DMS 273 (cell line): ENCODE data around the gene FAM193A.
"Not testable (repeated sequence)": the region's sequence is repeated elsewhere in the genome, so short reads cannot be mapped to it uniquely, and the experiment has no call there.

ENCODE experiments used
- DNase-seq: peaks from one replicate; lab custom pipeline; 2025; ENCODE audit not compliant: unreplicated experiment; lab: John Stamatoyannopoulos, UW

The FAM193A gene

DNA sequence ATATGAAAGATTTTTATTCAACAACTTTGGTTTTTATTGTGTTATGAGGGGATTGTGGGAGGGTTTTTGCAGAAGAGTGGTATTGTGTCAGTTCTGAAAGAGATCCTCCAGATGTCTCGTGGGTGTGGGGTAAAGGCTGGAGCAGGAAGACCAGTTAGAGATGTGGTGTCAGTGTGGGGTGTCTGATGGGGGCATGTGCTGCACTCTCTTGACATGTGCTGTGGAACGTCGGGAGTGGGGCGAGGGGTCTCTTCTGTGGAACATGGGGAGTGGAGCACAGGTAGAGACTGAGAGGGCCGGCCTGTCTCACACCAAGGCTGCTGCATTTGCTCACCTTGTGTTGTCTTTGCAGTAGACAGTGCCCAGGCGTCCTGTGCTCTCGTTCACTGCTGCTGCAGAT is 37.6 kb downstream of the FAM193A start:
- DNase-seq: no peak

- no peak for DNase-seq
Measured at GRCh38 chr4:2574863-2575262, 38.4 kb downstream of the FAM193A start.

- no peak for DNase-seq
Measured at GRCh38 chr4:2576290-2576689, 39.8 kb downstream of the FAM193A start.

DNA sequence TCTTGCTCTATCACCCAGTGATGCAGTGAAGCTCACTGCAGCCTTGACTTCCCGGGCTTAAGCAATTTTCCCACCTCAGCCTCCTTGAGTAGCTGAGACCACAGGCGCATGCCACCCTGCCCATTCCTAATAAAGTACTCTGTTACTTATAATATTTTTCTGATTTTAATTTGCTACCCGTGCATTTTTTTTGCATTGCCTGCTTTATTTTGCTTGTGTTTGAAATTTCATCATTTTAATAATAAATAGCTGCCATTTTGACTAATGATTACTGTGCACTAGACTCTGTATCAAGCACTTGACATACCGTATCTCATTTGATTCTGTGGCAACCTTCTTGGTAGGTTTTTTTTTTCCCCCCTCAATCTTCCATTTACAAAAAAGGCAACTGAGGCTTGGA is 41.7 kb downstream of the FAM193A start:
- no peak for DNase-seq

DNA sequence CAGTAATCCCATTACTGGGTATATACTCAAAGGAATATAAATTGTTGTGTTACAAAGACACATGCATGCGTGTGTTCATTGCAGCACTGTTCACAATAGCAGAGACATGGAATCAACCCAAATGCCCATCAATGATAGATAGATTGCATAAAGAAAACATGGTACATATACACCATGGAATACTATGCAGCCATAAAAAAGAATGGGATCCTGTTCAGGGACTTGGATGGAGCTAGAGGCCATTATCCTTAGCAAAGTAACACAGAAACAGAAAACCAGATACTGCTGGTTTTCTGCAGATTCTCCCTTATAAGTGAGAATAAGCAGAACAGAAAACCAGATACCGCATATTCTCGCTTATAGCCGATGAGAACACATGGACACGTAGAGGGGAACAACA is 43.5 kb downstream of the FAM193A start:
- DNase-seq: no peak

- DNase-seq: no peak
Measured at GRCh38 chr4:2583092-2583491, 46.6 kb downstream of the FAM193A start.

DNA sequence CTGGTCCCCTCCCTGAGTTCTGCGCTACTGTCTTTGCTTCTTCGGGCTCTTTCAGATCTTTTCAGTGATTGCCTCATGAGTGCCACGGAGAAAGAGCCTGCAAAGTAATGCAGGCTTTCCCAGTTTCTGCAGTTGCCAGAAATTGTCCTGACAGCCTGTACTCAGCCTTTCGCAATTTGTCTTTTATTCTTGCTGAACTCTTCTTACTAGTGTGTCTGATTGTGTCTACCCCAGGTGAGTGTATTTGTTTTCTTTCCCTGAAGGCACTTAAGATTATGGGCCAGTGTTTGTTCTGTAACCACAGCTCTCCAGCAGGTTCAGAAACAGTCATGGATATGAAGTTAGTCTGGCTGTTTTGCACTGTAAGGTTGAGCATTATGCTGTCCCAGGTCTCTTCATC is 47.1 kb downstream of the FAM193A start:
- no peak for DNase-seq

GRCh38 chr4:2586502-2586901 is 50.1 kb downstream of the FAM193A start:
- DNase-seq: no peak

GRCh38 chr4:2587213-2587823 is 50.9 kb downstream of the FAM193A start:
- no peak for DNase-seq

GRCh38 chr4:2588259-2588658 is 51.8 kb downstream of the FAM193A start:
- DNase-seq: no peak

- DNase-seq: no peak
Measured at GRCh38 chr4:2591189-2591588, 54.7 kb downstream of the FAM193A start.

- DNase-seq: not testable (repeated sequence)
Measured at GRCh38 chr4:2592014-2592413, 55.6 kb downstream of the FAM193A start.

- DNase-seq: no peak
Measured at GRCh38 chr4:2592572-2592971, 56.1 kb downstream of the FAM193A start.

- no peak for DNase-seq
Measured at GRCh38 chr4:2593003-2593402, 56.6 kb downstream of the FAM193A start.

DNA sequence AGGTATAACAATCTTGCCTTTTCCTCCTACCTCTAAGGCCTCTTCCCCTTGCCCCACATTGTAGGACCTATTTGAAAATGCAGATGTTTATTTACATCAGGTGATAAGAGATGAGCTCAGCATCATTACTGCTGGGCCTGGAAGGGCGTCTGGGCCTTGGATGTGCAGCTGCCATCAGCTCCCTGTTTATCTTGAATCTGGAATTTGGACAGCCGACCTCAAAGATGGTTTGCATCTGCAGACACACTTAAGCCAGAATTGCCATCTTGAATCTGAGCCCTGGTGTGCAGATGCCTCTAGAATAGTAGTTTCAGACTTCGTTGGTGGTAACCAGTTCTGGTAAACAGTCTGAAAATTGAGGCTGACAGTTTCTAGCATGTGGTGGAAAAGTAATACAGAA is 59.0 kb downstream of the FAM193A start:
- DNase-seq: no peak

DNA sequence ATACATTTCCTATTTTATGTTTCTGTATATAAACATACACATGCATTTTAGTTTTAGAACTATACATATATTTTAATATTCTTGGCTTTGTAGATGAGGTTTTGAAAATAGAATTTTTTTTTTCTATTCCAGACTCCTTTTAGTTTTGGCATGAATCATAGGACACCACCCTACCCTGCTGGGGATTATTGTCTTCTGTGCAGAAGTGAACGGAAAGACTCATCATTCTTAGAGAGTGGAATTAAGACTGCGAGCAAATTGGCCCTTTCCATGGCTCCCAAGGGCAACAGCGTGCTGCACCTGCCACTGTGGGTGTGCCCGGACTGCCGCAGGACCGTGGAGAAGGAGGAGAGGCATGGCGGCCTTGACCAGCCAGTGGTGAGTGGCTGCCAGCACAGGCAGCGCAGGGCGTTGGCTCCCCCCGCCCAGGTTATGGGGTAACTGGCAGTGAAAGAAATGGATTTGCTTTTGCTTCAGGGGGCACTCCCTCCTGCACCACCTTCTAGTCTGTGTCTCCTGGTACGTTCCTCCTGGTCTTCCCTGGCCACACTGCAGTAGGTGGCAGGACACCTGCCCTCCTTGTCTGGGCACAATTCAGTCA is 59.6 kb downstream of the FAM193A start:
- no peak for DNase-seq

DNA sequence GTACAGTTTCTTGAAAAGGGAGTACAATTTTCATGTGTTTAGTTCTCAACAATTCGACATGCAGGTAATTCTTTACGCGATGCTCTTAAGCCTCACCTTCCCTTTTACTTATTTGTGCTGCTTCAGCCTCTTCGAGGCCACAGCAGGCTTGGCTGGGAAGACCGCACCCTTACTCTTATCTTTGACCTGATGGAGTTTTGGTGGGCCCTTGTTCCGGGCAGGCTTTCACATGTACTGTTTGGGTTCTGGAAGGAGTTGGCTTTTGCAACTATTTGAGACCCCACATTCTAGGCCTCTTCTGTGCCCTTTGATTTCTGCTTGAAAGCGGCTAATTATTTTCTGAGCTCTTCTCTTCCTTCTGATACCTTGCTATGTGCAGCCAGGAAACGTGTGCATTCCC is 60.2 kb downstream of the FAM193A start:
- DNase-seq: no peak

DNA sequence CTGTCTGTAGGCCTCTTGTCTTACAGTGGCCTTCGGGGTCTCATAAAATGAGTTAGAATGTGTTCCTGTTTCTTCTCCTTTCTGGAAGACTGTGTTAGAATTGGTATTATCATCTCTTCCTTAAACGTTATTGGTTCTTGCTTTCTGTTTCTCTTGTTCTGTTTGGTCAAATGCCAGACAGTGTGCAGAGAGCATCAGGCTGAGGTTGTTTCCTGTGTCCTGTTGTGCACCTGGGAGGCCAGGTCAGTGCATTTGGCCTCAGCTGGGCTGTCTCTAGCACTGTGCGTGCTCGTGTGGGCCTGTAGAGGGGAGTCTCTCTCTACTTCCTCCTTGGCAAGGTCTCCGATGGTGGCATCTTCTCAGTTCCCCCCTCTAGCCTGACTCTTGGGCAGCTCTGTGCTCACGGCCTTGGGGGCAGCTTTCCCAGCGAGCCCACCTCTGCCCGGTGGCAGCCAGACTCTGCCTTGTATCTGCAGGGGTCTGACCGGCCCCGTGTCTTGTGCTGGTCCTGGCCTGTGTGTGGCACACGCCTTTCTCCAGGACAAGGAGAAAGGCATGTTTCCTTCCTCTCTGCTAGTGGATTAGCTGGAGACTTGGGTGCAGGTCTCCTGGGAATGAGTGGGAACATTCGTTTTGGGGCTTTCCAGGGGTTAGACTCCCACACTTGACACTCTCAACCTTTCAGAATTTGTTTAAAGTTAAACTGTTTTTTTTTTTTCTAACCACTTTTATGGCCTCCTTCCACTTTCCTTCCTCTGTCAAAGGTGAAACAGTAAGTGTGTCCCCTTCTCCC is 62.3 kb downstream of the FAM193A start:
- DNase-seq: no peak

DNA sequence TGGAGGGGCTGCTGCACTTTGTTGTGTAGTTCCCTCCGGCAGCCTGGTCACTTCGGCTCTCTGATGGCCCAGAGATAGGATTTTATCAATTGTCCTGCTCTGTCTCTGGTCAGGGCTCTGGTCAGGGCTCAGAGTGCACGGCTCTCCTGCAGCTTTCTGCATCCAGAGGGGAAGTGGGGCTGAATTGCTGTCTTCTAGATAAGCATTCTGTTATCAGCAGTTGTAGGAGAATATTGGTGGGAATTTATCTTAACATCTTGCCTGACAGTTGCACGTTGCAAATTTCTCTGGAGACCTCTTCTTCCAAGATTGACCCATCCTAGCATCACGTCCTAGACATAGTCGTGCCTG is 62.8 kb downstream of the FAM193A start:
- DNase-seq: no peak

- DNase-seq: no peak
Measured at GRCh38 chr4:2600878-2601277, 64.4 kb downstream of the FAM193A start.

GRCh38 chr4:2604614-2605013 is 68.2 kb downstream of the FAM193A start:
- DNase-seq: no peak

DNA sequence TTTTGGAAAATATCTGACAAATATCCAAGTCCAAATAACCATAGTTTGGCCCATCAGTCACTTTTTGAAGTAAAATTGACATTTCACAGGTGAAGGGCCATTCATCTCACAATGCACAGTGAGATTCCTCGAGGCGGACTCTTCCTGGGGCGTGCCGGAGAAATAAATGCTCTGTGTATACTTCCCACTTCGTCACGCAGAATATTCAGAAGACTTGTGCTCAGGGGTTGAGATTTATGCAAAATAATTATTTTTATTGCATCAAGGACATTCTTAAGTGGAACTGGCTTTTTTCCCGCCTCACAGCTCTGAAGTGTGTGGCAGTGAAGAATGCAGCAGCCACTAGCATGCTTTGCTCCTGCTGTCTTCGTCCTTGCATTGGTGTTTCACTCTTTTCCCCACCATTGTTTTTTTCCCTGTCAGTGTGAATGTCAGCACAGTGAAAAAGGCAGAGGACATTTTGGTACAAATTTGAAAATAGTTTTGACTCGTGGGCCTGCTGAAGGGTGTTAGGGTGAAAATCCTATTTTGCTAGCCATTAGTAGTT is 70.6 kb downstream of the FAM193A start:
- DNase-seq: no peak
